NCI-H187 (cell line): ENCODE results near the gene HIPK2.

ENCODE experiments used
- DNase-seq, 2 experiments: peaks; one replicate each; lab custom pipeline; 2025; lab: John Stamatoyannopoulos, UW

HIPK2 gene

GRCh38 chr7:139650429-139651100 is 127.2 kb downstream of the HIPK2 start:
- no peak for DNase-seq

GRCh38 chr7:139648941-139649425 is 128.8 kb downstream of the HIPK2 start:
- no peak for DNase-seq

GRCh38 chr7:139648391-139648861 is 129.4 kb downstream of the HIPK2 start:
- DNase-seq, result no peak

GRCh38 chr7:139647814-139648390 is 129.9 kb downstream of the HIPK2 start:
- DNase-seq, result no peak

- DNase-seq, result no peak
Observed at GRCh38 chr7:139647085-139647484, 130.7 kb downstream of the HIPK2 start.

GRCh38 chr7:139646566-139646965 is 131.2 kb downstream of the HIPK2 start:
- DNase-seq, result no peak

GRCh38 chr7:139645572-139646523 is 131.9 kb downstream of the HIPK2 start:
- DNase-seq, result peak; percentile 38 to 84

- DNase-seq, result no peak
Observed at GRCh38 chr7:139643951-139644585, 133.7 kb downstream of the HIPK2 start.

GRCh38 chr7:139642283-139642682 is 135.5 kb downstream of the HIPK2 start:
- DNase-seq, result no peak

GRCh38 chr7:139641337-139641992 is 136.3 kb downstream of the HIPK2 start:
- DNase-seq, result no peak

- DNase-seq, result no peak
Observed at GRCh38 chr7:139640681-139641080, 137.1 kb downstream of the HIPK2 start.

GRCh38 chr7:139639563-139639962 is 138.2 kb downstream of the HIPK2 start:
- DNase-seq, result no peak

- DNase-seq, result no peak
Observed at GRCh38 chr7:139635526-139636302, 142.1 kb downstream of the HIPK2 start.

- DNase-seq, result no peak
Observed at GRCh38 chr7:139634087-139634486, 143.7 kb downstream of the HIPK2 start.

GRCh38 chr7:139631520-139632031 is 146.2 kb downstream of the HIPK2 start:
- no peak for DNase-seq

- DNase-seq, result no peak
Observed at GRCh38 chr7:139630643-139631519, 146.9 kb downstream of the HIPK2 start.

GRCh38 chr7:139629392-139630082 is 148.3 kb downstream of the HIPK2 start:
- DNase-seq, result no peak

- no peak for DNase-seq
Observed at GRCh38 chr7:139627831-139628230, 150.0 kb downstream of the HIPK2 start.

- DNase-seq, result no peak
Observed at GRCh38 chr7:139626817-139627216, 151.0 kb downstream of the HIPK2 start.
